ENCODE measurements around the gene CIB1. TPM values are rescaled to one million over a fixed set of nuclear protein-coding genes. Genes with fewer than 3 reads are reported as not detected.

The CIB1 gene
- total RNA-seq, 1 experiment from 2014 or later: 21.2 TPM

- H3K4me3 ChIP-seq (ENCODE audit: insufficient read depth, low read depth, low read length): no peak overlapping the region
- no peaks in the 10 kb centered on the region for H3K27me3 ChIP-seq (ENCODE audit: control insufficient read depth, insufficient read depth, low read length)
- DNase-seq: peak; percentile 37
- peaks cover 17% of the 10 kb centered on the region for H3K36me3 ChIP-seq (replicated peaks; ENCODE audit: control insufficient read depth, insufficient read depth, low read length)
Observed at GRCh38 chr15:90230071-90230494, 3.7 kb downstream of the CIB1 start.

DNA sequence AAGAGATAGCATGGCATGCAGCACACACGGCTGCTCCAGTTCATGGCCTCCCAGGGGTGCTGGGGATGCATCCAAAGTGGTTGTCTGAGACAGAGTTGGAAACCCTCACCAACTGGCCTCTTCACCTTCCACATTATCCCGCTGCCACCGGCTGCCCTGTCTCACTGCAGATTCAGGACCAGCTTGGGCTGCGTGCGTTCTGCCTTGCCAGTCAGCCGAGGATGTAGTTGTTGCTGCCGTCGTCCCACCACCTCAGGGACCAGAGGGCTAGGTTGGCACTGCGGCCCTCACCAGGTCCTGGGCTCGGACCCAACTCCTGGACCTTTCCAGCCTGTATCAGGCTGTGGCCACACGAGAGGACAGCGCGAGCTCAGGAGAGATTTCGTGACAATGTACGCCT, 4.8 kb downstream of the CIB1 start:
- no peaks in the 10 kb centered on the region for H3K27me3 ChIP-seq (ENCODE audit: control insufficient read depth, insufficient read depth, low read length)
- DNase-seq: no peak
- H3K4me3 ChIP-seq (ENCODE audit: insufficient read depth, low read depth, low read length): no peak overlapping the region
- peaks cover 26% of the 10 kb centered on the region for H3K36me3 ChIP-seq (replicated peaks; ENCODE audit: control insufficient read depth, insufficient read depth, low read length)

DNA sequence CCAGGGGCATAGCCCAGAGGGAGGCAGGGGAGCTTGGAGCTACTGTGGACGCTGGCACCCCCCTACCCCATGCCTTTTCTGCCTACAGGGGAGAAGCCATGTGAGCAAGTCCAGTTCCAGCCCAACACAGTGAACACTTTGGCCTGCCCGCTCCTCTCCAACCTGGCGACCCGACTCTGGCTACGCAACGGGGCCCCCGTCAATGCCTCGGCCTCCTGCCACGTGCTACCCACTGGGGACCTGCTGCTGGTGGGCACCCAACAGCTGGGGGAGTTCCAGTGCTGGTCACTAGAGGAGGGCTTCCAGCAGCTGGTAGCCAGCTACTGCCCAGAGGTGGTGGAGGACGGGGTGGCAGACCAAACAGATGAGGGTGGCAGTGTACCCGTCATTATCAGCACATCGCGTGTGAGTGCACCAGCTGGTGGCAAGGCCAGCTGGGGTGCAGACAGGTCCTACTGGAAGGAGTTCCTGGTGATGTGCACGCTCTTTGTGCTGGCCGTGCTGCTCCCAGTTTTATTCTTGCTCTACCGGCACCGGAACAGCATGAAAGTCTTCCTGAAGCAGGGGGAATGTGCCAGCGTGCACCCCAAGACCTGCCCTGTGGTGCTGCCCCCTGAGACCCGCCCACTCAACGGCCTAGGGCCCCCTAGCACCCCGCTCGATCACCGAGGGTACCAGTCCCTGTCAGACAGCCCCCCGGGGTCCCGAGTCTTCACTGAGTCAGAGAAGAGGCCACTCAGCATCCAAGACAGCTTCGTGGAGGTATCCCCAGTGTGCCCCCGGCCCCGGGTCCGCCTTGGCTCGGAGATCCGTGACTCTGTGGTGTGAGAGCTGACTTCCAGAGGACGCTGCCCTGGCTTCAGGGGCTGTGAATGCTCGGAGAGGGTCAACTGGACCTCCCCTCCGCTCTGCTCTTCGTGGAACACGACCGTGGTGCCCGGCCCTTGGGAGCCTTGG, 5.6 kb downstream of the CIB1 start:
- no peak overlapping the region for H3K4me3 ChIP-seq (ENCODE audit: insufficient read depth, low read depth, low read length)
- peak; percentile 42 for DNase-seq
- H3K27me3 ChIP-seq (ENCODE audit: control insufficient read depth, insufficient read depth, low read length): no peaks in the 10 kb centered on the region
- peaks cover 32% of the 10 kb centered on the region for H3K36me3 ChIP-seq (replicated peaks; ENCODE audit: control insufficient read depth, insufficient read depth, low read length)

DNA sequence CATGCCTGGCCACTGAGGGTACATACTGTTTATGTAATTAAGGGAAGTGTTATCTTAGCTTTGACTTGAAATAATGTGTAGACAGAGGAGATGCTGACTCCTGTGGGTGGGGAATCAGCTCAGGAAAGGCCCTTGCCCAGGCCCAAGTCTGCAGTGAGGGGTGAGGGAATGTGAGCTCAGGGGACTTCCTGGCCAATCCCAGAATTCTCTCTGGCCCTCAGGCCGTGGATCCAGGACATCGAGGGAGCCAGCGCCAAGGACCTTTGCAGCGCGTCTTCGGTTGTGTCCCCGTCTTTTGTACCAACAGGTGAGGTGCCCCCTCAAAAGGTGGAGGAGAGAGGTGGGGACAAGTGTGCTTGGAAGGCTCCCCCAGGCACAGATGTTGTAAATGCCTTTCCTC, 6.4 kb downstream of the CIB1 start:
- peaks cover 32% of the 10 kb centered on the region for H3K36me3 ChIP-seq (replicated peaks; ENCODE audit: control insufficient read depth, insufficient read depth, low read length)
- no peaks in the 10 kb centered on the region for H3K27me3 ChIP-seq (ENCODE audit: control insufficient read depth, insufficient read depth, low read length)
- DNase-seq: peak; percentile 27
- no peak overlapping the region for H3K4me3 ChIP-seq (ENCODE audit: insufficient read depth, low read depth, low read length)

DNA sequence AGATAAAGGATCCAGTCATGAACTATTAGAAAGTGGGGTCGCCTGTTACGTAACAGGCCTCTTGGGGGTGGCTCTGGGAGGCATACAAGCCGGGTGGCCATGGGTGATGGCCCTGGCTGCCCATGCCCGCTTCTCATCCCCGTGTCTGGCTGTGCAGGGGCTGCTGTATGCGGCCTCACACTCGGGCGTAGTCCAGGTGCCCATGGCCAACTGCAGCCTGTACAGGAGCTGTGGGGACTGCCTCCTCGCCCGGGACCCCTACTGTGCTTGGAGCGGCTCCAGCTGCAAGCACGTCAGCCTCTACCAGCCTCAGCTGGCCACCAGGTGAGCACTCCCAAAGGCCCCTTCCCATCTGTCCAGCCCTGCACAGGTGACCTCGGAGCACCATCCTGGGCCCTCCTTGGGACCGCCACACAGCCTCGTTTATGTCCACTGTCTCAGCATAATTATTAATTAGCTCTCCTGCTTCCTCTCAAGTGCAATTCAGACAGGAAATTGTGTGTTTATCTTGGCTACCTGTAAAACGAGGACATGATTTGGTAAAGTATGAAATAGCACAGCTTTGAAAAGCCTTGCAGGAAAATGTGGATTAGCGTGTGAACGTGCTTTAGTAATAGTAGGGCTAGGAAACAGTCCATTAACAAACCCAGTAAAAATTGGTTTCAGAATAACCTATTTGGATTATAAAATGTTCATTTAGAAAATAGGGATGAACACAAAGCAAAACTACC, 8.1 kb downstream of the CIB1 start:
- DNase-seq: no peak
- H3K4me3 ChIP-seq (ENCODE audit: insufficient read depth, low read depth, low read length): no peak overlapping the region
- peaks cover 35% of the 10 kb centered on the region for H3K36me3 ChIP-seq (replicated peaks; ENCODE audit: control insufficient read depth, insufficient read depth, low read length)
- no peaks in the 10 kb centered on the region for H3K27me3 ChIP-seq (ENCODE audit: control insufficient read depth, insufficient read depth, low read length)

- Histone ChIP-seq H3K27me3 (ENCODE audit: control insufficient read depth, insufficient read depth, low read length) (no peaks in the 10 kb centered on the region), H3K36me3 (replicated peaks; ENCODE audit: control insufficient read depth, insufficient read depth, low read length) (peaks cover 35% of the 10 kb centered on the region), H3K4me3 (ENCODE audit: insufficient read depth, low read depth, low read length) (no peak overlapping the region)
- peak; percentile 43 for DNase-seq
Observed at GRCh38 chr15:90225047-90225446, 8.7 kb downstream of the CIB1 start.

DNA sequence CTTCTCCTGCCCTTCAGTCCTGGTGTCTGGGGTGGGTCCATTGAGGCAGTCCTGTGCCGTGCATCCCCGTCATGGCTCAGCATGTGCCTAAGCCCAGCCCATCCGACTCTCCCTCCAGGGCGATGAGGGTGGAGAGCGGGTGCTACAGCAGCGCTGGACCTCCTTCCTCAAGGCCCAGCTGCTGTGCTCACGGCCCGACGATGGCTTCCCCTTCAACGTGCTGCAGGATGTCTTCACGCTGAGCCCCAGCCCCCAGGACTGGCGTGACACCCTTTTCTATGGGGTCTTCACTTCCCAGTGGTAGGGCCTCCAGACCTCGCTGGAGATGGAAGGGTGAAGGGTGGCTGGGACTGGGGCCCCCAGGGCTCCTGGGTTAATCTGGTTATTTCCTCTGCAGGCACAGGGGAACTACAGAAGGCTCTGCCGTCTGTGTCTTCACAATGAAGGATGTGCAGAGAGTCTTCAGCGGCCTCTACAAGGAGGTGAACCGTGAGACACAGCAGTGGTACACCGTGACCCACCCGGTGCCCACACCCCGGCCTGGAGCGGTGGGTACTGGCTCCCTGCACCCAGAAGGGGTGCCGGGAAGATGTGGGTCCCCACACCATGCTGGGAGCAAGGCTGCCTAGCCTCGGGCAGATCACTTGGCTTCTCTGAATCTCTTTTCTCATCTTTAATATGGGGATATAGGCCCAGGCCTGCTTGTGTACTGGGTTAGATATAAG, 10.1 kb downstream of the CIB1 start:
- Histone ChIP-seq H3K4me3 (ENCODE audit: insufficient read depth, low read depth, low read length) (no peak overlapping the region), H3K27me3 (ENCODE audit: control insufficient read depth, insufficient read depth, low read length) (no peaks in the 10 kb centered on the region)
- DNase-seq: peak; percentile 37

DNA sequence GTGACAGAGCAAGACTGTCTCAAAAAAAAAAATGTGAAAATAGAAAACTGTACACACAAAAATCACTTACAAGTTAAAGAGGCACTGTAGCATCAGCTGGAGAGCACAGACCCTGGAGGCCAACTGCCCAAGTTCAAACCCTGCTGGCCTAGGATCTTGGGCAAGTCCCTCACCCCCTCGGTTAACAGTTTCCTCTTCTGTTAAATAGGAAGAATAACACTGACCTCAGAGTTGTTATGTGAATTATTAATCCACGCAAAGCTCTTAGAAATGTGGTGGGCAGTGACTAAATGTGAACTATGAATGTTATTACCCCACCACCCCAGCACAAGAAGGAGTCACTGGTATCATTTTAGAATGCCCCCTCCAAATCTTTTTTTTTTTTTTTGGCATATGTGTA, 11.2 kb downstream of the CIB1 start:
- no peak for DNase-seq
- Histone ChIP-seq H3K36me3 (replicated peaks; ENCODE audit: control insufficient read depth, insufficient read depth, low read length) (peaks cover 28% of the 10 kb centered on the region), H3K27me3 (ENCODE audit: control insufficient read depth, insufficient read depth, low read length) (no peaks in the 10 kb centered on the region), H3K4me3 (ENCODE audit: insufficient read depth, low read depth, low read length) (no peak overlapping the region)

More for the DNA sequence above, 10.1 kb downstream of the CIB1 start:
- H3K36me3 ChIP-seq (replicated peaks; ENCODE audit: control insufficient read depth, insufficient read depth, low read length): peaks cover 31% of the 10 kb centered on the region

DNA sequence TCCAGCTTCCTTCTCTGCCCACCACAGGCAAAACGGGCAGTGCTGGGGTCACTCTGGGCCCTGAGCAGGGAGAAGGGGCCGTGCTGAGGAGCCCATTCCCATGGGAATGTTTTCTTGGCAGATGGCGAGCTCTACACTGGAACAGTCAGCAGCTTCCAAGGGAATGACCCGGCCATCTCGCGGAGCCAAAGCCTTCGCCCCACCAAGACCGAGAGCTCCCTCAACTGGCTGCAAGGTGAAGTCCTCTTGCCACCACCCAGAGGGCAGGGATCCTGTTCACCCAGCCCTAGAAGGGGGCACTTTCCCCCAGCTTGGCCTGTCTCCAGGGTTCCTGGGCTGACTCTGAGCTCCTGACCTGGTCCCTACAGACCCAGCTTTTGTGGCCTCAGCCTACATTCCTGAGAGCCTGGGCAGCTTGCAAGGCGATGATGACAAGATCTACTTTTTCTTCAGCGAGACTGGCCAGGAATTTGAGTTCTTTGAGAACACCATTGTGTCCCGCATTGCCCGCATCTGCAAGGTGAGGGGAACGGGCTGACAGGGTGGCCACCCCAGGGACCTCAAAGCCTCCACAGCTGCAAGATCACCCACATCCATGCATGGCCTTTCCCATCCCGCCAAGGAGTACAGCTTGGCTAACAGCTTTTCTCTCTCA, 12.4 kb downstream of the CIB1 start:
- Histone ChIP-seq H3K27me3 (ENCODE audit: control insufficient read depth, insufficient read depth, low read length) (no peaks in the 10 kb centered on the region), H3K4me3 (ENCODE audit: insufficient read depth, low read depth, low read length) (no peak overlapping the region), H3K36me3 (replicated peaks; ENCODE audit: control insufficient read depth, insufficient read depth, low read length) (peaks cover 27% of the 10 kb centered on the region)
- DNase-seq: peak; percentile 95

- peak; percentile 96 for DNase-seq
- H3K4me3 ChIP-seq (ENCODE audit: insufficient read depth, low read depth, low read length): no peak overlapping the region
Observed at GRCh38 chr15:90219421-90220141, 14.2 kb downstream of the CIB1 start.

GRCh38 chr15:90217671-90218394, 15.9 kb downstream of the CIB1 start:
- Histone ChIP-seq H3K36me3 (replicated peaks; ENCODE audit: control insufficient read depth, insufficient read depth, low read length) (peaks cover 9% of the 10 kb centered on the region), H3K4me3 (ENCODE audit: insufficient read depth, low read depth, low read length) (no peak overlapping the region), H3K27me3 (ENCODE audit: control insufficient read depth, insufficient read depth, low read length) (no peaks in the 10 kb centered on the region)
- no peak for DNase-seq

More at GRCh38 chr15:90219421-90220141, 14.2 kb downstream of the CIB1 start:
- peaks cover 19% of the 10 kb centered on the region for H3K36me3 ChIP-seq (replicated peaks; ENCODE audit: control insufficient read depth, insufficient read depth, low read length)
- H3K27me3 ChIP-seq (ENCODE audit: control insufficient read depth, insufficient read depth, low read length): no peaks in the 10 kb centered on the region

DNA sequence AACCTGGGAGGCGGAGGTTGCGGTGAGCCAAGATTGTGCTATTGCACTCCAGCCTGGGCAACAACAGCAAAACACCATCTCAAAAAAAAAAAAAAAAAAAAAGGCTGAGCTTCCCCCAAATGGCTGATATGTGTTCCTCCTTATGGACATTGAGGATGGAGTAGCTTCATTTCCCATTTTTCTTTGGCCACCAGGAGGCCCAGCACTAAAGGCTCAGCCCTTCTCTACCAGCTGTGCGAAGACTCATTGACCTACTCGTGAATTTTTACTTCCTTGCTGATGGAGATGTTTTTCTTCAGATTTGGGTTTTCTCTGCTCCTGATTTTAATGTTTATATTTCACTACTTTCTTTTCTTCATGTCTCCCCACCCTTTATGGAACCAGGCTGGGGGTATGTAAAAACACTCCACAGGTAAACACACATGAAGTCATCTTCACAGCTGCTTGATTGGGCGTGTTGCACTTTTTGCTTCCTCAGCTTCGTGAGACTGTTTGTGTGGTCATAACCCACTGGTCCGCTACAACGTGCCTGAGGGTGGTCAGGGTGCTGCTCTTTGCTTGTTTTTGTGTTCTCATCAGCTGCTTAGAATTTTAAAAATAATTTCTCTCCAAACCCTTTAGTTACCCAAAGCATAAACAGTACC, 19.1 kb downstream of the CIB1 start:
- Histone ChIP-seq H3K36me3 (replicated peaks; ENCODE audit: control insufficient read depth, insufficient read depth, low read length) (peaks cover 5% of the 10 kb centered on the region), H3K4me3 (ENCODE audit: insufficient read depth, low read depth, low read length) (no peak overlapping the region), H3K27me3 (ENCODE audit: control insufficient read depth, insufficient read depth, low read length) (no peaks in the 10 kb centered on the region)
- DNase-seq: peak; percentile 66

GRCh38 chr15:90213818-90214204, 19.9 kb downstream of the CIB1 start:
- Histone ChIP-seq H3K27me3 (ENCODE audit: control insufficient read depth, insufficient read depth, low read length) (no peaks in the 10 kb centered on the region), H3K36me3 (replicated peaks; ENCODE audit: control insufficient read depth, insufficient read depth, low read length) (peaks cover 5% of the 10 kb centered on the region), H3K4me3 (ENCODE audit: insufficient read depth, low read depth, low read length) (no peak overlapping the region)
- DNase-seq: no peak

All from H7 (cell line).